Measurements from ENCODE around the gene CAB39L. TPM values are rescaled to one million over a fixed set of nuclear protein-coding genes. Genes with fewer than 3 reads are reported as not detected.
"Not testable (repeated sequence)": the region's sequence is repeated elsewhere in the genome, so short reads cannot be mapped to it uniquely, and the experiment has no call there.

Gene CAB39L
- total and polyA plus RNA-seq, 2 experiments from 2014 or later, result 6.1 to 7.3 TPM

DNA sequence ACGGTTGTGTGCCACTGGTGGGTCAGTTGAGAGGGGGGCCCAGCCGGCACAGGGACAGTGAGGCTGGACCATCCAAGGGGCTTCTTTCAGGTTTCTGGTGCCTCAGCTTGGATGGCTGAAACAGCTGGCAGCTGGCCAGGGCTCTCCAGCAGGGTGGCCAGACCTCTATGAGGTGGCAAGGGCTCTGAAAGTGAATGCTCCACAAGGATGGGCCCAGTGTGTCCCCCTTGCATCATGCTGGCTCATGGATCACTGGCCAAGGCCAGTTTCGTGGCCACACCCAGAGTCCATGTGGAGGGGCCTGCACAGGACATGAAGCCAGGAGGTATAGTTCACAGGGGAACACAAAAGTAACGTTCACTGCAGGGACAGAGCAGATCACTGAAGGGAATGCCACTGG is 146.5 kb downstream of the CAB39L start:
- H3K4me2 ChIP-seq (ENCODE audit: unreplicated experiment), result no peak overlapping the region
- DNase-seq, result peak; percentile 4
- H3K27ac ChIP-seq, result no peak overlapping the region
- in situ Hi-C loops (cut with MboI), result loop anchor here (10.0 kb wide), 1 partner anchor 307 kb away; no protein-coding TSS in a partner anchor
- H3K36me3 ChIP-seq (ENCODE audit: low read depth), result no peaks in the 10 kb centered on the region
- H3K9ac ChIP-seq, result no peak overlapping the region
- no peaks in the 10 kb centered on the region for H3K27me3 ChIP-seq (replicated peaks; ENCODE audit: insufficient read depth)
- H4K20me1 ChIP-seq (ENCODE audit: insufficient read depth), result no peaks in the 10 kb centered on the region
- TF ChIP-seq EZH2phosphoT487 (IDR thresholded peaks at IDR 0.05; ENCODE audit: insufficient read depth, low read depth) (no peak), EZH2 (IDR thresholded peaks at IDR 0.05; ENCODE audit: insufficient read depth, poor library complexity, severe bottlenecking) (no peak)
- no peak overlapping the region for H2AFZ ChIP-seq
- no peaks in the 10 kb centered on the region for H3F3A ChIP-seq (ENCODE audit: insufficient read depth)
- no peaks in the 10 kb centered on the region for H3K79me2 ChIP-seq (ENCODE audit: insufficient read depth)
- H3K9me3 ChIP-seq (ENCODE audit: low read depth), result no peaks in the 10 kb centered on the region
- H3K4me1 ChIP-seq (ENCODE audit: insufficient read depth), result no peaks in the 10 kb centered on the region
- 66 to 67% methylated on average over 4 of the region's 4 CpGs for WGBS, 2 experiments (ENCODE audit: low coverage in 1 of 2, low lambda C conversion rate in 2 of 2, missing lambda C conversion rate in 2 of 2)
- H3K4me3 ChIP-seq, result no peak overlapping the region
- H3K9me2 ChIP-seq (ENCODE audit: insufficient read depth), result no peaks in the 10 kb centered on the region

DNA sequence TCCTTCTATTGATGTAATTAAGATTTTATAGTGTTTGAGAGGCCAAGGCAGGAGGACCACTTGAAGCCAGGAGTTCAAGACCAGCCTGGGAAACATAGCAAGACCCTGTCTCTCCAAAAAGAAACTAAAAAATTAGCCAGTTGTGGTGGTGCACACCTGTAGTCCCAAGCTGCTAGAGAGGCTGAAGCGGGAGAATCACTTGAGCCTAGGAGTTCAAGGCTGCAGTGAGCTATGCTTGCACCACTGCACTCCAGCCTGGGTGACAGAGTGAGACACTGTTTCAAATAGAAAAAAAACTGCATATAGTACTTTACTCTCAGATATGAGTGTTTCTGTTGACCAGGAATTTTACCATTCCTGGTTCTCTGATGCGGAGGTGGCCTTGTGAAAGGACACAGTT is 147.2 kb downstream of the CAB39L start:
- 96 to 97% methylated on average over 2 of the region's 2 CpGs for WGBS, 2 experiments (ENCODE audit: low coverage in 1 of 2, low lambda C conversion rate in 2 of 2, missing lambda C conversion rate in 2 of 2)
- Histone ChIP-seq H3K9me3 (ENCODE audit: low read depth) (no peaks in the 10 kb centered on the region), H3K4me3 (no peak overlapping the region), H3K4me2 (ENCODE audit: unreplicated experiment) (no peak overlapping the region), H2AFZ (no peak overlapping the region), H3K4me1 (ENCODE audit: insufficient read depth) (no peaks in the 10 kb centered on the region), H3K9ac (no peak overlapping the region), H3F3A (ENCODE audit: insufficient read depth) (no peaks in the 10 kb centered on the region), H3K79me2 (ENCODE audit: insufficient read depth) (no peaks in the 10 kb centered on the region), H3K27me3 (replicated peaks; ENCODE audit: insufficient read depth) (no peaks in the 10 kb centered on the region), H3K36me3 (ENCODE audit: low read depth) (no peaks in the 10 kb centered on the region), H3K27ac (no peak overlapping the region), H4K20me1 (ENCODE audit: insufficient read depth) (no peaks in the 10 kb centered on the region), H3K9me2 (ENCODE audit: insufficient read depth) (no peaks in the 10 kb centered on the region)
- no peak for DNase-seq
- TF ChIP-seq EZH2 (IDR thresholded peaks at IDR 0.05; ENCODE audit: insufficient read depth, poor library complexity, severe bottlenecking), result no peak
- TF ChIP-seq EZH2phosphoT487 (IDR thresholded peaks at IDR 0.05; ENCODE audit: insufficient read depth, low read depth), result no peak
- in situ Hi-C loops (cut with MboI), result loop anchor here (10.0 kb wide), 1 partner anchor 308 kb away; no protein-coding TSS in a partner anchor

DNA sequence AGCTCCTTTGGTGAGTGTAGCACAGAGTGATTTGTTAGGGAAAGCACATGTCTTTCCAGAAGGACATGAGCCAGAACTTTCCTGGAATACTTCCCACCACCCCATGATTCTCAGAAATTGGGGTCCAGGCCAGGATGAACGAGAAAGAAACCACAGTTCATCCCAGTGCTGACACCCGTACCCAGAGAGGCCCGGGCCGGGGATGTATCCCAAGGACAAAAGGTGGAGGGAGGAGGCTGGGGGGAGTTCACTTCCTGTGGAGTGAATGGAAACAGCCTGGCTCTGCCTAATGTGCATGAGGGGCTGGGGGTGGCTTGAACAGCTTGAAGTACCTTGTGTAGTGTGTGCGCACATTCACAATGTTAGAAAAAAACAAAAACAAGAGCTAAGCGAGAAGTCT is 148.6 kb downstream of the CAB39L start:
- no peak overlapping the region for H3K4me2 ChIP-seq (ENCODE audit: unreplicated experiment)
- in situ Hi-C loops (cut with MboI), result loop anchor here (10.0 kb wide), 1 partner anchor 310 kb away; no protein-coding TSS in a partner anchor
- H3K4me3 ChIP-seq, result no peak overlapping the region
- H3K4me1 ChIP-seq (ENCODE audit: insufficient read depth), result no peaks in the 10 kb centered on the region
- no peaks in the 10 kb centered on the region for H3K9me2 ChIP-seq (ENCODE audit: insufficient read depth)
- 46 to 48% methylated on average over 6 of the region's 6 CpGs for WGBS, 2 experiments (ENCODE audit: low coverage in 1 of 2, low lambda C conversion rate in 2 of 2, missing lambda C conversion rate in 2 of 2)
- DNase-seq, result no peak
- H3K9me3 ChIP-seq (ENCODE audit: low read depth), result no peaks in the 10 kb centered on the region
- no peaks in the 10 kb centered on the region for H3K36me3 ChIP-seq (ENCODE audit: low read depth)
- H3K79me2 ChIP-seq (ENCODE audit: insufficient read depth), result no peaks in the 10 kb centered on the region
- H2AFZ ChIP-seq, result no peak overlapping the region
- no peak overlapping the region for H3K9ac ChIP-seq
- H3K27ac ChIP-seq, result no peak overlapping the region
- no peaks in the 10 kb centered on the region for H4K20me1 ChIP-seq (ENCODE audit: insufficient read depth)
- no peak for TF ChIP-seq EZH2phosphoT487 (IDR thresholded peaks at IDR 0.05; ENCODE audit: insufficient read depth, low read depth)
- no peak for TF ChIP-seq EZH2 (IDR thresholded peaks at IDR 0.05; ENCODE audit: insufficient read depth, poor library complexity, severe bottlenecking)
- no peaks in the 10 kb centered on the region for H3K27me3 ChIP-seq (replicated peaks; ENCODE audit: insufficient read depth)
- H3F3A ChIP-seq (ENCODE audit: insufficient read depth), result no peaks in the 10 kb centered on the region

DNA sequence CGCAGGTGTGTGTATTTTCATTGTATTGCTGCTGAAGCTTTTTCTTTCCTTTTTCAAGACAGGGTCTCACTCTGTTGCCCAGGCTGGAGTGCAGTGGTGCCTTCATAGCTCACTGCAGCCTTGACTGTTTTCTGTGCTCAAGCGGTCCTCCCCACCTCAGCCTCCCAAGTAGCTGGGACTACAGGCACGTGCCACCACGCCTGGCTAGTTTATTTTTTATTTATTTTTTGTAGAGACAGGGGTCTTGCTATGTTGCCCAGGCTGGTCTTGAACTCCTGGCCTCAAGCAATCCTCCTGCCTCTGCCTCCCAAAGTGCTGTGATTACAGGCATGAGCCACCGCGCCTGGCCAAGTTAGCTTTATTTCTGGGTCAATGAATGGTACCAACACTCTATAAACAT is 149.1 kb downstream of the CAB39L start:
- H3K4me3 ChIP-seq; H3K36me3 ChIP-seq (ENCODE audit: low read depth); H3F3A ChIP-seq (ENCODE audit: insufficient read depth); H3K79me2 ChIP-seq (ENCODE audit: insufficient read depth); H4K20me1 ChIP-seq (ENCODE audit: insufficient read depth); H3K4me1 ChIP-seq (ENCODE audit: insufficient read depth); H3K9ac ChIP-seq; H3K4me2 ChIP-seq (ENCODE audit: unreplicated experiment); DNase-seq; H2AFZ ChIP-seq; H3K9me3 ChIP-seq (ENCODE audit: low read depth); H3K27me3 ChIP-seq (replicated peaks; ENCODE audit: insufficient read depth); H3K9me2 ChIP-seq (ENCODE audit: insufficient read depth); H3K27ac ChIP-seq: not testable (repeated sequence)
- in situ Hi-C loops (cut with MboI), result loop anchor here (10.0 kb wide), 1 partner anchor 310 kb away; no protein-coding TSS in a partner anchor
- 97 to 98% methylated on average over 6 of the region's 6 CpGs for WGBS, 2 experiments (ENCODE audit: low coverage in 1 of 2, low lambda C conversion rate in 2 of 2, missing lambda C conversion rate in 2 of 2)

Data from GM23248 (cell line).